Lung microvascular endothelial cell (primary cell): Measurements from ENCODE around the gene TTC9B. TPM values are rescaled to one million over a fixed set of nuclear protein-coding genes. Genes with fewer than 3 reads are reported as not detected.
A peak's percentile ranks its signal among the peaks of the same experiment; 100 is the strongest.

Experiments used
- DNase-seq, 2 donors: peaks; one replicate each; pipeline versions ENCODE4 v3.0.0 to v3.0.0-alpha.2; 2010; ENCODE audit warnings: low read depth in 2 of 2
- total RNA-seq: library from RNA; depleted of rRNA; stranded (reverse); fragments of >200 nt; gene quantifications from 2 replicates; pipeline ENCODE4 v1.2.1, GENCODE V29; 2014

Gene TTC9B
- total RNA-seq, 1 donor from 2014 or later: under 0.01 TPM

DNA sequence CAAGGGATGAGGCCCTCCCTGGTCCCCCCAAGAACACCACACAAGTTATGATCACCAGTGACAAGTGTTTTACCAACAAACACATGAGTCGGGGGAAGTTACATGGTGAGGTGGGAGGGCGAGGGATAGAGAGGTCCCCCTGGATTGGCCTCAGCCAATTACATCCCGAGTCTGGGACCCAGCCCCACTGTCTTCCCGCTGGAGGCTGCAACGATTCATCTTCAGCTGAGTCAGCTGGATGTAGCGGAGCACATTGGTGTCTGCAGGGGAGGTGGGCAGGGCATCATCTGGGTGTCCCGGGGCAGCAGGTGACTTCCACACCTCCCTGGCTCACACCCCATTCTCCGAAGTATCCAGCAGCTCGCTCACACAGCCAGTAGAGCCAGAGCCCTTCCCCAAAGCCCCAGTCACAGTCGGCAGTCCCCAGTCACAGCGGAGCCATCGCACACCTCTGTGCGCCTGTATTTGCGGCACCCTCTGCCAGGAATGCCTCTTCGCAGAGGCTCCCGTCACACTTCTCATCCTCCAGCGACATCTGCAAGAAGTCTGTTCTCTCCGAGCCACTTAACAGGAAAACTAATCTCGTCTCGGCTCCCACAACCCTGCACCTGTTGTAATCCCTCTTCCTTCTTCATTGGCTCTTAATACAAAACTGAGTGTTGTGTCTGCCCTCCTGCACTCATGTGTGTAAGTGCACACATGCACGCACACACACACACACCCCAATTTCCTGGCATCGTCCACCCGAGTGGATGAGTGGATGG is 2.0 kb downstream of the TTC9B start:
- no peak for DNase-seq

DNA sequence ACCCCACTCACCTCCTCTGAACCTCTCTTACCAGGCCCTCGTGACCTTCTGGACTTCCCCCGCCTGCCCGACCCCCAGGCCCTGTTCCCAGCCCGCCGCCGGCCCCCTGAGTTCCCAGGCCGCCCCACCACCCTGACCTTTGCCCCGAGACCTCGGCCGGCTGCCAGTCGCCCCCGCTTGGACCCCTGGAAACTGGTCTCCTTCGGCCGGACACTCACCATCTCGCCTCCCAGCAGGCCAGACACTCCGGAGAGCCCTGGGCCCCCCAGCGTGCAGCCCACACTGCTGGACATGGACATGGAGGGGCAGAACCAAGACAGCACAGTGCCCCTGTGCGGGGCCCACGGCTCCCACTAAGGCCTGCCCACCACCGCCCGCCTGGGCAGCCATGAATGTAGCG is 3.2 kb downstream of the TTC9B start:
- DNase-seq: no peak

DNA sequence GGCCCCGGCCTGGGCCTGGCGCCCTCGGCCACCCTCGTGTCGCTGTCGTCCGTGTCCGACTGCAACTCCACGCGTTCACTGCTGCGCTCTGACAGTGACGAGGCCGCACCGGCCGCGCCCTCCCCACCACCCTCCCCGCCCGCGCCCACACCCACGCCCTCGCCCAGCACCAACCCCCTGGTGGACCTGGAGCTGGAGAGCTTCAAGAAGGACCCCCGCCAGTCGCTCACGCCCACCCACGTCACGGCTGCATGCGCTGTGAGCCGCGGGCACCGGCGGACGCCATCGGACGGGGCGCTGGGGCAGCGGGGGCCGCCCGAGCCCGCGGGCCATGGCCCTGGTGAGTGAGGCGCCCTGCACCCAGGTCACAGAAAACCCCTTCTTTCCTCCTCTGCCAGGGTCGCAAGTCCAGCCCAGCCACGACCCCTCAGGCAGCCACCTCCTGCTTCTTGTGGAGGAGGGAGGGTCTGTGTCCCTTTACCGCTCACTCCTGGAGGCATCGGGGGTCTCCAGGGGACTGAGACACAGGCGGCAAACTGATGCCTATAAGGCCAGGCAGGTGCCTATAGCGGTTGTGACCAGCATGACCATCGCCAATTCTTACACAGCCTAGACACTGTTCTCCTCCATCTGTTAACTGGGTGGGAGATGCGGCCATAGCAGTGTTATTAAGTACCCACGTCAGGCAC is 4.2 kb downstream of the TTC9B start:
- DNase-seq: no peak

DNA sequence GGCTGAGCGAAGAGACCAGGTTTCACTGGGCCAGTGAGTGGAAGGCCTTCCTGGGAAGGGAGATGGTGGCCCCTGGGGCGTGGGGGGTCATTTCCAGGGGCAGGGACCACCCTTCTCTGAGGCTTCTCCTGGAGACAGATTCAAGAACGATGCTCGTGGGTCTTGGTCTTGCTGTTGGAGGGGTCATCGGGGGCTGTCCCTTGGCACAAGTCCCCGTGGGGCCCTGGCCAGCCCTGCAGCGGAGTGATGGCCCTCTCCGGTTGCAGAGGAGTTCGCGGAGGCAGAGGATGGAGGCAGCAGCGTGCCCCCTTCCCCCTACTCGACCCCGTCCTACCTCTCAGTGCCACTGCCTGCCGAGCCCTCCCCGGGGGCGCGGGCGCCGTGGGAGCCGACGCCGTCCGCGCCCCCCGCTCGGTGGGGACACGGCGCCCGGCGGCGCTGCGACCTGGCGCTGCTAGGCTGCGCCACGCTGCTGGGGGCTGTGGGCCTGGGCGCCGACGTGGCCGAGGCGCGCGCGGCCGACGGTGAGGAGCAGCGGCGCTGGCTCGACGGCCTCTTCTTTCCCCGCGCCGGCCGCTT is 4.8 kb downstream of the TTC9B start:
- DNase-seq: no peak

DNA sequence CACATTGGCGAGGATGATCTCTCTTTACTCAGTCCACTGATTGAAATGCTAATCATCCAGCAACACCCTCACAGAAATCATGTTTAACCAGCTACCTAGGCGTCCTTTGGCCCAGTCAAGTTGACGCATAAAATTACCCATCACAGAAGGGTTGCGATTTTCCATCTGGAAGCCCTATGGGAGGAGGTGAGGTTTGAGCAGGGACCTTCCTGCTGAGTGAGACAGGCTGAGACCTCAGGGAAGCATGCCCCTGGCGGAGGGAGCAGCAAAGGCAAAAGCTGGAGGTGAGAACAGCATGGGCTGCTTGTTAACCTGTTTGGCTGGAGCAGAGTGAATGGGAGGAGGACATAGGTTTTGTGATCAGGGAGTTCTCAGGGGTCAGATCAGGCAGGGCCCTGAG is 7.3 kb downstream of the TTC9B start:
- no peak for DNase-seq

DNA sequence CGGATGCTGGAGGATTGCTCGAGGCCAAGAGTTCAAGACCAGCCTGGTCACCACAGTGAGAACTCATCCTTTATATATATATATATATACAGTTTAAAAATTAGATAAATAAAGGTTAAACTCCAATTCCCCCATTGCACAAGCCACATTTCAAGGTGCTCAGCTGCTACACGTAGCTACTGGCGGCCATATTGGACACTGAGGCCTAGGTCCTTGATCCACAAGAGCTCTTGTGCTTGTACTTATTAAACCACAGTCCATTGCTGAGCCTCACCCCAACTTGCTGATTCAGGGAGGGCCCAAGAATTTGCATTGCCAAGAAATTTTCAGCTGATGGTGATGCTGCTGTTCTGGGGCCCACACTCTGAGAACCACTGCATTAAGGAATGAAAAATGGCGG is 9.6 kb downstream of the TTC9B start:
- DNase-seq: no peak

DNA sequence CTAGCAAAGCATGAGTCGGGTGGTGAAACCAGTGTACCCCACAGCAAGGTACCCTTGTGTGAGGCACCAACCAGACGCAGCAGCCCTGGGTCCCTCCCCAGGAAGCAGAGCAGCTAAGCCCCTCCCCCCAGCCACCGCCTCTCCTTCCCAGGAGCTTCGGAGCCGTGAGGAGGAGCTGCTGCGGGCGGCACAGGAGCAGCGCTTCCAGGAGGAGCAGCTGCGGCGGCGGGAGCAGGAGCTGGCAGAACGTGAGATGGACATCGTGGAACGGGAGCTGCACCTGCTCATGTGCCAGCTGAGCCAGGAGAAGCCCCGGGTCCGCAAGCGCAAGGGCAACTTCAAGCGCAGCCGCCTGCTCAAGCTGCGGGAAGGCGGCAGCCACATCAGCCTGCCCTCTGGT is 12.4 kb downstream of the TTC9B start:
- DNase-seq: no peak

DNA sequence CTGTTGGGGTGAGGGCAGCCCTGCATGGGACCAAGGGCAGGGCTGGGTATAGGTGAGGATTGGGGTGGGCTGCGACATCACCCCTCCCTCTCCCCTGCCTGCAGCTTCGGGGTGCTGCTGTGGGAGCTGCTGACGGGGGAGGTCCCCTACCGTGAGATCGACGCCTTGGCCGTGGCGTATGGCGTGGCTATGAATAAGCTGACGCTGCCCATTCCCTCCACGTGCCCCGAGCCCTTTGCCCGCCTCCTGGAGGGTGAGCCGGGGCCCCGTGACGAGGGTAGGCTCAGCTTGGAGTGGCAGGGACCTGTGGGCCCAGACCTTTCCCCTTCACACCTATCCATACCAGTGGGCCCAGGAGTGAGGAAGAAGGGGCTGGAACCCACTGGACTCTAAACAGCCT is 13.8 kb downstream of the TTC9B start:
- DNase-seq: no peak

DNA sequence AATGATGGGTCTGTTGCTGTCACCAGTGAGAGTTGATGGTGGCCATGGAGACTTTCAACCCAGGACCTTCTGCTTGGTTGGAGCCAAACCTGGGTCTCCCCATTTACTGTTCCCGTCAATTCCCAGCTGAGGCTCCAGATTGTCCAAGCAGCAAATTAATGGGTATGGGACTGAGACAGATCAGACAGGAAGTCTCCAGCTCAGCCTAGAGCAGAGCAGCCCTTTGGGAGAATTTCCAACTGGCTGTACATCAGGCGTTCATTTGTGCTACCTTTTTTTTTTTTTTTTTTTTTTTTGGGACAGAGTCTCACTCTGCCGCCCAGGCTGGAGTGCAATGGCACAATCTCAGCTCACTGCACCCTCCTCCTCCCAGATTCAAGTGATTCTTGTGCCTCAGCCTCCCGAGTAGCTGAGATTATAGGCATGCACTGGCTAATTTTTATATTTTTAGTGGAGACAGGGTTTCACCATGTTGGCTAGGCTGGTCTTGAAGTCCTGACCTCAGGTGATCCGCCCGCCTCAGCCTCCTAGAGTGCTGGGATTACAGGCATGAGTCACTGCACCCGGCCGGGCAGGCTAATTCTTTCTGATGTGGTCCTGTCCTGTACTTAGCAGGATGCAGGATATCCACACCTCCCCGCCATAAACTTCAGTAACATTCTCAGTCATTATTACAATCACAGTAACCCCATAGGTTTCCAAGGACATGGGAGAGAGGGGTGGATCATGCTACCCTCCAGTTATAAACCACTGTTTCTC is 17.7 kb downstream of the TTC9B start:
- DNase-seq: peak in 1 of 2 donors; percentile 17

DNA sequence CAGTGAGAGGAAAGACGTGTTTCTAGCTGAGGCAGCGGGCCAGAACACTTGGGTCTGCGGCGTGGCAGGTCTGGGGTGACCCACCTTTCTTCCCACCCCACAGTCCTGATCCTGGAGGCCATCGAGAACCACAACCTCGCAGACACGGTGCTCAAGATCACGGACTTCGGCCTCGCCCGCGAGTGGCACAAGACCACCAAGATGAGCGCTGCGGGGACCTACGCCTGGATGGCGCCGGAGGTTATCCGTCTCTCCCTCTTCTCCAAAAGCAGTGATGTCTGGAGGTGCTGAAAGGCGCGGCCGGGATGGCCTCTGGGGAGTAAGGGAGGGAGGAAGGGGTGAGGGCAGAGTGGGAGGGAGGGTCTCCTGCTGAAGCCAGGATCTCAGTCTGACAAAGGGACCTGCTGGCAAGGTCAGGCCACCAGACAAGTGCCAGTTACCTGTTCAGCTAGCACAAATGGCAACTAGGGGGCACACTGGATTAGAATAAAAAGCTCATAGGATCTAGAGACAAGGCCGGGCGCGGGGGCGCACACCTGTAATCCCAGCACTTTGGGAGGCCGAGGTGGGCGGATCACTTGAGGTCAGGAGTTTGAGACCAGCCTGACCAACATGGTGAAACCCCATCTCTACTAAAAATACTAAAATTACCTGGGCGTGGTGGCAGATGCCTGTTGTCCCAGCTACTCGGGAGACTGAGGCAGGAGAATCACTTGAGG is 19.8 kb downstream of the TTC9B start:
- no peak for DNase-seq

DNA sequence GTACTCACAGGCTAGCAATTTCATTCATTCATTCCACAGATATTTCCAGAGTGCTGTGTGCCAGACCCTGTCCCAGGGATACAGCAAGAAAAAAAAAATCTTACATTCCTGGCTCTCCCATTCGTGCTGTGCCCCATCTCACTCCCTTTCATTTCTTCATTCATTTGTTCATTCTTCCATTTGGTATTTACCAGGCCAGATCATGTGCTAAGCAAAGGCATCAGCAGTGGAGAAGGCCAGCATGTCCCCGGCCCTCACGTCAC is 24.7 kb downstream of the TTC9B start:
- DNase-seq: no peak

DNA sequence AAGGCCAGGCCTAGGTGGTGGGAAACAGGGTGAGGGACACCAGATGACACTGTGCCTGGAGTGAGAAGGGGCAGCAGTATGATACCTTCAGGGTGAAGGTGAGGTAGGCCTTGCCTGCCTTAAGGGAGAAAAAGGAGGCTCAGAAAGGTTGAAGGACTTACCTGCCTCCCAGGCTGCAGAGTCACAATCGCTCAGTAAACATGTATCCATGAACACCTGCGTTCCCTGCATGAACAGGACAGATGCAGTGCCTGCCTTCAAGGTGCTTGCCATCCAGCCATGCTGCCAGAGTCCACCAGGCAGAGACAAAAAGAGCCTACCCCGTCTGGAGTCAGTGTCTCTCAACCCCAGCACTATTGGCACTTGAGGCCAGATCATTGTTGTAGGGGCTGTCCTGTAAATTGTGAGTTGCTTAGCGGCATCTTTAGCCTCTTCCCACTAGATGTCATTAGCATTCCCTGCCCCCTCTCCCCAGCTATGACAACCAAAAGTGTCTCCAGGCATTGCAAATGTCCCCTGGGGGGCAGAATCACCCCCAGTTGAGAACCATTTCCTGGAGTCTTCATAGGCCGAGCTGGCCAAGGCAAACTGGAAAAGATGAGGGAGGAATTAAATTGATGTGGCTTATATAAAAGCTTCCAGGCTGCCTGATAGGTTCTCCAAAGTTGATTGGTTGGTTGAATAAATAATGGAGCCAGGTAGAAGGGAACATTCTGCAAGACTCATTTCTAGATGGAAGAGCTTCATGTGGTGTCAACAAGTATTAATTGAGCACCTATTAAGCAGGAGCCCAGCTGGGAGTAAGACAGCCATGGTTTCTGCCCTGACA is 25.2 kb downstream of the TTC9B start:
- DNase-seq: no peak

DNA sequence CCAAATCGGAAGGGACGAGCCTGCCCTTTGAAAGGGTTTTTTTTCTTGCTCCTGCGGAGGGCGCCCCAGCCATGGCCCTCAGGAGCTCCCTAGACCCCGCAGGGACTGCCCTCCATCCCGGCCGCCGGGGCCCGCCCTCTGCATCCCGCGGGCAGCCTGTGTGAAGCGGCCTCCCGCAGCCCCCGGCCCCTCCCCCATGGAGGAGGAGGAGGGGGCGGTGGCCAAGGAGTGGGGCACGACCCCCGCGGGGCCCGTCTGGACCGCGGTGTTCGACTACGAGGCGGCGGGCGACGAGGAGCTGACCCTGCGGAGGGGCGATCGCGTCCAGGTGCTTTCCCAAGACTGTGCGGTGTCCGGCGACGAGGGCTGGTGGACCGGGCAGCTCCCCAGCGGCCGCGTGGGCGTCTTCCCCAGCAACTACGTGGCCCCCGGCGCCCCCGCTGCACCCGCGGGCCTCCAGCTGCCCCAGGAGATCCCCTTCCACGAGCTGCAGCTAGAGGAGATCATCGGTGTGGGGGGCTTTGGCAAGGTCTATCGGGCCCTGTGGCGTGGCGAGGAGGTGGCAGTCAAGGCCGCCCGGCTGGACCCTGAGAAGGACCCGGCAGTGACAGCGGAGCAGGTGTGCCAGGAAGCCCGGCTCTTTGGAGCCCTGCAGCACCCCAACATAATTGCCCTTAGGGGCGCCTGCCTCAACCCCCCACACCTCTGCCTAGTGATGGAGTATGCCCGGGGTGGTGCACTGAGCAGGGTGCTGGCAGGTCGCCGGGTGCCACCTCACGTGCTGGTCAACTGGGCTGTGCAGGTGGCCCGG is 26.1 kb downstream of the TTC9B start:
- DNase-seq: peak; percentile 28 to 30

DNA sequence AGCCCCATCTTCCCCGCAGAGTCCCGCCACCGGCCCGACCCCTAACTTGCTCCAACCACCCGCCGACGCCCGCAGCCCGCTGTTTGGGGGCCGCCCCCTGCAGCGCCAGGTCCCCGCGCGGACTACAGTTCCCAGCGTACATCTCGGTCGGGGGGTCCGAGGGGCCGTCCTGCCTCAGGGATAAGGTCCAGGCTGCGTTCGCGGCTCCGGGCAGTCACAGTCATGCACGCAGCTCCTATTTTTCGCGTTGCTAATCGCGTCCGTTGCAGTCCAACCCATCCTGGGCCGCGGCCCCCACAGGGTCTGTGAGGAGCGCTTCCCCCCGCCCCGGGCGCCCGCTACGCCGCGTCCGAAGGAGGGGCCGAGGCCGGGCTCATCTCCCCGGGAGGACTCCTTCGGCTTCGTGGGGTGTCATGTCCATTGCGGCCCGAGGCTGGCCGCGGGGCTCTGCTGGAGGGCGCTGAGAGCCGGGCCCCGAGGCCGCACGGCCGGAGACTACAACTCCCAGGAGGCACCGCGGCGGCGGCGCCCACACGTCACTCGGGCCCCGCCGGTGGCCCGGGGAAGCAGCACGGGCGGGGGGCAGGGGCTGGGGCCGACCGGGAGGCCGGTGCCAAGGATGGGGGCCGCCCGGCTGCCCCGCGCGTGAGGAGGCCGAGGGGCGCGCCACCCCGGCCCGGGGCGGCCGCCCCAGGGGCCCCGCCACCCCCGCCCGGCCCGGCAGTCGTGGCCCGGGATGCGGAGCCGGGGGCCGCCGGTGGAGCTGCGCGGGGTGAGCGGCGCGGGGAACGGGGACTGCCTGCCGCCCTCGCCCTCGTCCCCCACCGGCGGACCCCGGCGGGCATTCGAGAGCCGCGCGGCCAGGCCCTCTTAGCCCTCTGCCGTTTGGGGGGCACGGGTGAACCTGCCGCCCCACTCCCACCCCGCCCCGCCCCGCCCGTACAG is 27.0 kb downstream of the TTC9B start, which contains the start of gene MAP3K10:
Gene MAP3K10 (plus strand): TSS at position 536 of the 945 bp plus-strand sequence. CDS start 606 bp downstream, outside the sequence.
- peak; percentile 69 to 72 for DNase-seq

DNA sequence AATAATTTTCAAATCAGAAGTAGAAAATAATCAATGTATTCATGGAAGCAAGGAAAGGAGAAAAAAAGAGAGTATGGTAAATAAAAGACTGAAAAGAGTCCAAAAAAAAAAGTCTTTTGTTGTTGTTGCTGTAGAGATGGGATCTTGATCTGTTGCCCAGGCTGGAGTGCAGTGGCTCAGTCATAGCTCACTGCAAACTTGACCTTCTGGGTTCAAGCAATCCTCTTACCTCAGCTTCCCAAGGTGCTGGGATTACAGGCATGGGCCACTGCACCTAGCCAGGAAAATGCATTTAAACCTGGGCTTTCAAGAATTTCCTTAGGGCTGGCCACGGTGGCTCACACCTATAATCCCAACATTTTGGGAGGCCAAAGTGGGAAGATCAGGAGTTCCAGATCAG is 33.9 kb downstream of the TTC9B start:
- no peak for DNase-seq

DNA sequence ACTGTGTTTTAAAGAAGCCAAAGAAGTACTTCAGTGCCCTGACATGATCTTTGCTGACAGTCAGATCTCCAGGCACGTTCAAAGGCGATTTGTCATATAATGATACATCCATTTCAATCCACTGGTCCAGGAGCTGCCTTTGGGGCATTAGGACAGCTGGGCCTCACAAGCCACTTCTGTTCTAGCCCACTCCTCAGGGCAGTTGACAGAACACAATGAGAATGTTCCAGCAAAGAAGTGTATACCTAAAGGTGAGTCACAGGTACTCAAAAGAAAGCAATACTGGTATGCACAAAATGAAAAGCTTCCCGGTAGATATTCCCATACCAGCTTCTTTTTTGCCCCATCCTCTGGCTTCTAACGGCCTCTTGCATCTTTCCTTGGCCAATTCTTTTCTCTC is 39.4 kb downstream of the TTC9B start:
- DNase-seq: no peak

DNA sequence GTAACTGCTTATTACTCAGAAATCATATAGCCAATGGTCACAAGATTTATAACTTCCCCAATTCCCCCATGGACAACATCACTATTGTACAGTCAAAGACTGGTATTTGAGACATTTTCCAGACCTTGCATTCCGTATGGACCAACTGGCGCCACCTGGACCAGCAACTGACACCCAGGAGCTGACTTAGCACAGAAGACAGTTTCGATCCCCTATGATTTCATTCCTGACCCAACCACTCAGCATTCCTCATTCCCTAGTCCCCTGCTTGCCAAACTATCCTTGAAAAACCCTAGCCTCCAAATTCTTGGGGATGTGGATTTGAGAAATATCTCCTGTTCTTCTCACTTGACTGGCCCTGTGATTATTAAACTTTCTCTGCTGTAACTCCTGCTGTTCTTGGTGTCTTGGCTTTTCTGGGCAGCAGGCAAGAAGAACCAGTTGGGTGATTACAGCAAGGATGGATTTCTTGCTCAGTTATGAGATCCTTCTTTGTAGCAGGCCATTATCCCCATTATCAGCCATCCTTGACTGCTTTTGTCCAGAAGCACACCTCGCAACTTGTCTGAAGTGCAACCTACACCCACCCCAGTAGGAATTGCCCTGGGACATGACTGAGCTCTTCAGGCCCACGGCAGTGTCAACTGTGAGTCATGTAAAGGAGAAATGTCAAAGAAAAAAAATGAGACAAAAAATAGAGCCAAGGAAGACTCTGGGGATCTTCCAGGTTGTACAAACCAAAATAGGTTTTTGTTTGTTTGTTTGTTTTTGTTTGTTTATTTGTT is 40.7 kb downstream of the TTC9B start:
- DNase-seq: no peak

DNA sequence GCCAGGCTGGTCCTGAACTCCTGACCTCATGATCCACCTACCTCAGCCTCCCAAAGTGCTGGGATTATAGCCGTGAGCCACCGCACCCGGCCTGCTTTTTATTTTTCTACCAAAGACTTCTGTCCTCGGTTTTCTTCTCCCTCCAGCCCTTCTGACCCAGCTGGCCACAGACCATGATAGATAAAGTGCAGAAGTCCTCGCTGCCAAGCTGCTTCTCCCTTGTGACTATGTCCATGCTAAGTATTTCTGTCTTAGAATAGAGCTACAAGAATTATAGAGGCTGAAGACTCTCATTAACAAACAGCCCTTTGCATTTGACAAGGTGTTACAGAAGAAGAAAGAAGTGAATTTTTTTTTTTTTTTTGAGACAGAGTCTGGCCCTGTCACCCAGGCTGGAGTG is 42.4 kb downstream of the TTC9B start:
- DNase-seq: no peak
